COLO668 (cell line): Measurements from ENCODE around the gene LOXHD1.

Experiments
- DNase-seq: peaks from one replicate; lab custom pipeline; 2025; ENCODE audit not compliant: unreplicated experiment; lab: John Stamatoyannopoulos, UW

Gene LOXHD1

GRCh38 chr18:46452820-46453219 is 204.2 kb downstream of the LOXHD1 start:
- peak; percentile 27 for DNase-seq

DNA sequence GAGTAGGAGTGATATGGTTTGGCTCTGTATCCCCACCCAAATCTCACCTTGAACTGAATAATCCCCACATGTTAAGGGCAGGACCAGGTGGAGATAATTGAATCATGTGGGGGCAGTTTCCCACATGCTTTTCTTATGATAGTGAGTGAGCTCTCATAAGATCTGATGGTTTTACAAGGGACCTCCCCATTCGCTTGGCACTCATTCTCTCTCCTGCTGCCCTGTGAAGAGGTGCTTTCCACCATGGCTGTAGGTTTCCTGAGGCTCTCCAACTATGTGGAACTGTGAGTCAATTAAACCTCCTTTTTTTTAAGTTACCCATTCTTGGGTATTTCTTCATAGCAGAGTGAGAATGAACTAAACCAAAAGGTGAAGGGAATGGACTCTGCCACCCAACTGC is 207.5 kb downstream of the LOXHD1 start:
- DNase-seq = no peak

- DNase-seq = no peak
These were observed 208.0 kb downstream of the LOXHD1 start for GRCh38 chr18:46449033-46449432.

- DNase-seq = no peak
These were observed 208.7 kb downstream of the LOXHD1 start for GRCh38 chr18:46448347-46448746.

DNA sequence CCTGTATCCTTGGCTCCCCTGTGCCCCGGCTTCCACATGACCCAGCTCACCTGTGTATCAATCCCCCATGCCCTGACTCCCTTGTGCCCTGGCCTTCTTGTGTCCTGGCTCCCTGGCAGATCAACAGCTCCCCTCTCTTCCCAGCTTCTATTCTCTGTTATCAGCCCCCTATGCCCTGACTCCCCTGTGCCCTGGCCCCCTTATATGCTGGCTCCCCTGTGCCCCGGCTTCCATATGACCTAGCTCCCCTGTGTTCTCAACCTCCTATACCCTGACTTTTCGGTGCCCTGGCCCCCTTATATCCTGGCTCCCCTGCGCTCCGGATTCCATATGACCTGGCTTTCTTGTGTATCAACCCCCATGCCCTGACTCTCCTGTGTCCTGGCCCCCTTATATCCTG is 209.2 kb downstream of the LOXHD1 start:
- DNase-seq = no peak

GRCh38 chr18:46447323-46447722 is 209.7 kb downstream of the LOXHD1 start:
- DNase-seq = no peak

- DNase-seq = no peak
These were observed 211.3 kb downstream of the LOXHD1 start for GRCh38 chr18:46445522-46446313.

- no peak for DNase-seq
These were observed 218.0 kb downstream of the LOXHD1 start for GRCh38 chr18:46439037-46439436.

DNA sequence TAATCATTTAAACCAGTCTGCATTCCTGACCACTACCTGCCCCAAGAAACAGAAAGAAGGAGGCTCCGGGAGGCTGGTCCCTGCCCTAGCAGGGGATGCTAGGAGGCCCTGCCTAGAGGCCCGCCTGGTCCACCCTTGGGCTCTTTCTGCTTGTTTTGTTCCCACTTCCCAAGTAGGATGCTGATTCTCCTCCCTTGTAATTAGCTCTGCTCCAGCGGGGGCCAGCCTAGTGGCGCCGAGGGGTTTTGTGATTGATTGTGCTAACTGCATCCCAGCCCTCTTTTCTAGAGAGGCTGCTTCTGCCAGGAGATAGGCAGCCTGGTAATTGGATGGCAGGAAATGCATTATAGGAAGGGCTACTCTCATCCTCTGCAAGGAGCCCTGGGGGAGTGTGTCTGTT is 220.0 kb downstream of the LOXHD1 start:
- DNase-seq = no peak

GRCh38 chr18:46436621-46437020 is 220.4 kb downstream of the LOXHD1 start:
- no peak for DNase-seq

DNA sequence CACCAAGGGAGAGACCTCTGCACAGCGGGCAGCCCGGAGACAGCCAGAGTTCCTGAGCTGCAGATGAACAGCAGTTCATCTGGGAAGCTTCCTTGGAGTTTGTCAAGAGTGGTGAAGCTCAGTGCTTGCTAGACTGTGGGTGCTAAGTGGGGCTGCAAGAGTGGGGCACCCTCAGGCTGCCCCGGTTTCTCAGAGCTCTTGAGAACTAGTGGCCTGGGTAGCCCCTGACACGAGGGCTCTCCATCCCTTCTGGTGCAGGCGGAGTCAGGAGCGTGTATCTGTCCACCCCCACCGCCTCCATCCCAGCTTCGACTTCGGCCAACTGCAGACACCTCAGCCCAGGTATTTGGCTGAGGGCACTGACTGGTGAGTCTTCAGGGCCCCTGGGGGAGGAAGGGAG is 222.0 kb downstream of the LOXHD1 start:
- DNase-seq = no peak

- no peak for DNase-seq
These were observed 222.4 kb downstream of the LOXHD1 start for GRCh38 chr18:46434629-46435028.

GRCh38 chr18:46433121-46433826 is 223.7 kb downstream of the LOXHD1 start:
- DNase-seq = no peak

DNA sequence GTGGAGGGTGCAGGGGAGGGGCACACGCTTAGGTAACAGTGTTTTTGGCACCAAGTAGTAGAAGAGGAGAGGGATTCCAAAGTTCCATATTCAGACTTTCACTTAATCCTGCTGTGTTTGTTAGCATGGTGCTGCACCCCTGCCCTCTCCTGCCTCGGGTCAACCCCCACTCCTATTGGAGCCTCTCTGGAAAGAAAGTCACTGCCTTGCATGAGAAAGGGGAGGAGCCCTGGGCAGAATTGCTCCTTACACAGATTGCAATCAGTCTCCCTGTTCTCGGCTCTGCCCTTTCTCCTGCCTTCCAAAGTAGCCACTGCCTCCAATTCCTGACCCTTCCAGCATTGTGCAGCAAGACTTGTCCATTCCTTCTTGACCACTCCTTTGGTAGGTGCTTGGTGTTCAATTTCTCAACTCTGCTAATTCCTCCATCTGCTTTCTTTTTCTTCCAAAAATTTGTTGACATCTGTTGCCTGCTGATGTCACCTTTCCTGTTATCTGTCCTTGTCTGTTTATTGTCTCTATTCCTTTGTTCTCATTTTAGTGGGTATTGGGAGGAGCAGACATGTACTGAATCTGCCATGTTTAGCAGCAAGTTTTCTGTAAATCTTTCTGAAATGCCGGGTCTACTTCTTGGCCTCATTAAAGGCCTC is 225.4 kb downstream of the LOXHD1 start:
- no peak for DNase-seq

DNA sequence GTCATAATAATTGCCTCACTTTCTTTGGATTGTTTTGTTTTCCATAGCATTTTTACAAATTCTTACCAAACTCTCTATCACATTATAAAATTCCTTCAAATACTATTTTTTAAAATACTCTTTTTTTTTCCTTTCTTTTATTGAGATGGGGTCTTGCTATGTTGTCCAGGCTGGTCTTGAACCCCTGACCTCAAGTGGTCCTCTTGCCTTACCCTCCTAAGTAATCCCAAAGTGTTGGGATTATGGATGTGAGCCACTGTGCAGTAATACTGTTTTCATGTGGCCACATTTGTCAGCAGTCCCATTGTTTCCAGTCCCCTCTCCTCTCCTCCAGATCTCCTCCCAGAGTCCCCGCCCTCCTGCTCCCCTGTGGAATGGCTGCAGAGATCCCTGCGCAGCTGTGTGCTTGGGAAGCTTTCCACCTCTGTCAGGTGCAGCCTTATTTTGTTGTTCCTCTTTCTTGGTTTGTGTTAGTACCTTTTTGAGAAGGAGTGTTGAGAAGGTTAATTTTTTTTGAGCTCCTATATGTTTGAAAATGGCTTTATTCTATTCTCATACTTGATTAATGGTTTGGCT is 227.3 kb downstream of the LOXHD1 start:
- no peak for DNase-seq

- DNase-seq = no peak
These were observed 227.9 kb downstream of the LOXHD1 start for GRCh38 chr18:46429130-46429529.

GRCh38 chr18:46428368-46428767 is 228.7 kb downstream of the LOXHD1 start:
- DNase-seq = no peak

DNA sequence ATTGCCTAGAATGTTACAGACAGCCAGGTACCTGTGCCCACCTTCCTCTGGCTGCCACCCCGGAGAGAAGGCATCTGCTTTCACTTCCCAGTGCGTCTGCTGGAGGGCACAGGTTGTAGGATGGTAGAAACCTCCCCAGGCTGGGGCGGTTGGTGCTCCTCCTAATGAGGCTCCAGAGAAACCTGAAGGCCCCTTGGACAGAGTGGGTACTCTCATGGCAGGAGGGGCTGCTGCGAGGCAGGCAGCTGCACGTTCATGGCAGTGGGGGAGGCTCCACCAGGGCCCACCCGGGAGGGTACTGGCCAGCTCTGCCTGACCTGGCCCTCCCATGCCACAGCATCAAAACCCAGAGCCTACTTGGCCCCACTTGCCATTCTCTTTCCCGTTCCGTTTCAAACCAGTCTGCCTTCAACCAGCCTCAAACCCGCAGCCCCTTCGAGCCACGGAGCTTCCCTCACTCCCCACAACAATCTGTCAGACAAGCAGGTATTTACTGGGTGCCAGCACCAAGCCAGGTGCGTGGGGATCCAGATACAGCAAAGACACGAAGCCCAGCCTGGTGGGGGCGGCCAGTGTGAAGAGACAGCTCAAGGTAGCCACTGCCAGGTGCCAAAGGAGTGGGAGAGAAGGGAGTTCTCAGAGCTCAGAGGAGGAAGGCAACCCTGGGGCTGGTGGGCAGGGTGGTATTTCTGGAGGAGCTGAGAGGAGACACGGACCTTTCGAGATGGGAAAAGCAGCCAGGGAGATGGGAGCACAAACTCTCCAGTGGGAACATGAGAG is 229.6 kb downstream of the LOXHD1 start:
- no peak for DNase-seq
